K562 (cell line): ENCODE data around the gene NME4. TPM values are rescaled to one million over a fixed set of nuclear protein-coding genes. Genes with fewer than 3 reads are reported as not detected.

Experiments
- CBX3 ChIP-seq, 2 experiments: IDR thresholded peaks; 1 replicate in 1 of 2; 2 replicates in 1 of 2; pipeline ENCODE4 v1.6.1; 2012; ENCODE audit warnings: inconsistent platforms in 2 of 2, low read length in 2 of 2, borderline replicate concordance in 1 of 2, control low read depth in 1 of 2
- CXXC5 ChIP-seq: fragments of 250-450 bp; sonication (Bioruptor Pico); IDR thresholded peaks from 2 replicates; pipeline ENCODE4 v1.8.0; 2022; ENCODE audit warnings: inconsistent platforms, mild to moderate bottlenecking, moderate library complexity
- KDM4B ChIP-seq, 2 experiments: fragments of 450-650 bp in 1 of 2; sonication (generic) in 1 of 2; IDR thresholded peaks; 2 replicates each; pipeline ENCODE4 v1.6.1; 2016 to 2017; ENCODE audit warnings: borderline replicate concordance in 2 of 2, antibody characterized with exemption in 1 of 2, low read depth in 1 of 2, mild to moderate bottlenecking in 1 of 2
- PPARD ChIP-seq: fragments of 250-450 bp; sonication (Bioruptor Pico); IDR thresholded peaks from 2 replicates; pipeline ENCODE4 v1.8.0; 2022; ENCODE audit warnings: inconsistent platforms, mild to moderate bottlenecking, moderate library complexity
- SUPT5H ChIP-seq: fragments of 450-650 bp; IDR thresholded peaks from 2 replicates; pipeline ENCODE4 v1.6.1; 2016
- THRAP3 ChIP-seq: fragments of 450-650 bp; IDR thresholded peaks from 2 replicates; pipeline ENCODE4 v1.6.1; 2016; ENCODE audit warnings: mild to moderate bottlenecking, inconsistent platforms, borderline replicate concordance
- ZNF551 ChIP-seq: fragments of 250-450 bp; sonication (Bioruptor Pico); IDR thresholded peaks from 2 replicates; pipeline ENCODE4 v1.5.0; 2021; ENCODE audit warnings: mild to moderate bottlenecking, moderate library complexity
- polyA plus RNA-seq, 8 experiments: library from polyadenylated mRNA; depleted of rRNA in 4 of 8; stranded (reverse) in 5 of 8; unstranded in 3 of 8; fragments of >200 nt; fragmentation: Nextera tagmentation in 2 of 8; fragmentation: Illumina TruSeq in 1 of 8; extraction: Ambion mirVana in 2 of 8; extraction: Trizol in 1 of 8; gene quantifications; 2 replicates each; pipeline versions ENCODE4 v1.2.1 to v1.2.3, GENCODE V29; 2011 to 2014; ENCODE audit warnings: inconsistent platforms in 1 of 8, missing spikeins in 1 of 8
- total RNA-seq, 7 experiments: library from RNA; depleted of rRNA in 6 of 7; stranded (reverse); fragments of >200 nt in 6 of 7; fragmentation: Illumina TruSeq in 2 of 7; extraction: Trizol in 2 of 7; gene quantifications; 2 replicates each; pipeline versions ENCODE4 v1.2.1 to v1.2.3, GENCODE V29; 2011 to 2021; ENCODE audit warnings: low replicate concordance in 1 of 7
- TF ChIP-seq, protein P1 (sequence below): sonication (generic); formaldehyde crosslinking; IDR thresholded peaks from 2 replicates; pipeline ENCODE4 v1.8.0; 2023; ENCODE audit warnings: missing genetic modification reagents, mild to moderate bottlenecking, borderline replicate concordance
- TF ChIP-seq, protein P2 (sequence below): sonication (generic); formaldehyde crosslinking; IDR thresholded peaks from 2 replicates; pipeline ENCODE4 v1.8.1; 2022; ENCODE audit warnings: missing genetic modification reagents
- TF ChIP-seq, protein P3 (sequence below), 2 experiments: fragments of 450-650 bp; formaldehyde crosslinking in 1 of 2; IDR thresholded peaks; 2 replicates each; pipeline versions ENCODE4 v1.4.0 to v1.6.1; 2014 to 2020; ENCODE audit warnings: mild to moderate bottlenecking in 2 of 2, borderline replicate concordance in 1 of 2, low read depth in 1 of 2
- TF ChIP-seq, protein P4 (sequence below): fragments of 250-450 bp; sonication (Bioruptor Pico); IDR thresholded peaks from 2 replicates; pipeline ENCODE4 v1.8.0; 2022; ENCODE audit warnings: inconsistent platforms, mild to moderate bottlenecking, moderate library complexity, borderline replicate concordance

Gene NME4
- total and polyA plus RNA-seq, 9 of the 15 experiments (the other 6 are each of a cell fraction or from before 2014, with no cell fraction given): 15.4 to 264 (median 139) TPM

DNA sequence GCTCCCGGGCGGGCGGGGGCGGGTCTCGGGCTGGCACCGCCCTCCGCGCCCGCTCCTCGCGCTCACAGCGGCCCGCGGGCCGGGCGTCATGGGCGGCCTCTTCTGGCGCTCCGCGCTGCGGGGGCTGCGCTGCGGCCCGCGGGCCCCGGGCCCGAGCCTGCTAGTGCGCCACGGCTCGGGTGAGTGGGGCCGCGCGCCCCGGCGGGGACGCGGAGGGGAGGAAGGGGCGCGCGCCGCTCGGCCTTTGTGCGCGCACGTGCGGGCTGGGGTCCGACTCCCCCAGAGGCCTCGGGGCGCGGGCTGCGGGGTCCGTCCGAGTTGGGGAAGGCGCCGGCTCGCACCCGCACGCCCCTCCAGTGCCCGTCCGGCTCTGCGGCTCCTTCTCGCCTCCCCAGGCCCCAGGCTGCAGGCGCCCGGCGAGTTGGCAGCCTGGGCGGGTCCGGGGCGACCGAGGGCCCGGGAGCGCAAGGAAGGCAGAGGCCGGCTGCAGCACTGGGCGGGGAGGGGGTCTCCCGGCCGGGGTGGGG lies at the start of gene NME4 (continued):
- TF ChIP-seq, protein P1, sequence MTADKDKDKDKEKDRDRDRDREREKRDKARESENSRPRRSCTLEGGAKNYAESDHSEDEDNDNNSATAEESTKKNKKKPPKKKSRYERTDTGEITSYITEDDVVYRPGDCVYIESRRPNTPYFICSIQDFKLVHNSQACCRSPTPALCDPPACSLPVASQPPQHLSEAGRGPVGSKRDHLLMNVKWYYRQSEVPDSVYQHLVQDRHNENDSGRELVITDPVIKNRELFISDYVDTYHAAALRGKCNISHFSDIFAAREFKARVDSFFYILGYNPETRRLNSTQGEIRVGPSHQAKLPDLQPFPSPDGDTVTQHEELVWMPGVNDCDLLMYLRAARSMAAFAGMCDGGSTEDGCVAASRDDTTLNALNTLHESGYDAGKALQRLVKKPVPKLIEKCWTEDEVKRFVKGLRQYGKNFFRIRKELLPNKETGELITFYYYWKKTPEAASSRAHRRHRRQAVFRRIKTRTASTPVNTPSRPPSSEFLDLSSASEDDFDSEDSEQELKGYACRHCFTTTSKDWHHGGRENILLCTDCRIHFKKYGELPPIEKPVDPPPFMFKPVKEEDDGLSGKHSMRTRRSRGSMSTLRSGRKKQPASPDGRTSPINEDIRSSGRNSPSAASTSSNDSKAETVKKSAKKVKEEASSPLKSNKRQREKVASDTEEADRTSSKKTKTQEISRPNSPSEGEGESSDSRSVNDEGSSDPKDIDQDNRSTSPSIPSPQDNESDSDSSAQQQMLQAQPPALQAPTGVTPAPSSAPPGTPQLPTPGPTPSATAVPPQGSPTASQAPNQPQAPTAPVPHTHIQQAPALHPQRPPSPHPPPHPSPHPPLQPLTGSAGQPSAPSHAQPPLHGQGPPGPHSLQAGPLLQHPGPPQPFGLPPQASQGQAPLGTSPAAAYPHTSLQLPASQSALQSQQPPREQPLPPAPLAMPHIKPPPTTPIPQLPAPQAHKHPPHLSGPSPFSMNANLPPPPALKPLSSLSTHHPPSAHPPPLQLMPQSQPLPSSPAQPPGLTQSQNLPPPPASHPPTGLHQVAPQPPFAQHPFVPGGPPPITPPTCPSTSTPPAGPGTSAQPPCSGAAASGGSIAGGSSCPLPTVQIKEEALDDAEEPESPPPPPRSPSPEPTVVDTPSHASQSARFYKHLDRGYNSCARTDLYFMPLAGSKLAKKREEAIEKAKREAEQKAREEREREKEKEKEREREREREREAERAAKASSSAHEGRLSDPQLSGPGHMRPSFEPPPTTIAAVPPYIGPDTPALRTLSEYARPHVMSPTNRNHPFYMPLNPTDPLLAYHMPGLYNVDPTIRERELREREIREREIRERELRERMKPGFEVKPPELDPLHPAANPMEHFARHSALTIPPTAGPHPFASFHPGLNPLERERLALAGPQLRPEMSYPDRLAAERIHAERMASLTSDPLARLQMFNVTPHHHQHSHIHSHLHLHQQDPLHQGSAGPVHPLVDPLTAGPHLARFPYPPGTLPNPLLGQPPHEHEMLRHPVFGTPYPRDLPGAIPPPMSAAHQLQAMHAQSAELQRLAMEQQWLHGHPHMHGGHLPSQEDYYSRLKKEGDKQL (CRISPR knock-in tag): no peak
- TF ChIP-seq, protein P2, sequence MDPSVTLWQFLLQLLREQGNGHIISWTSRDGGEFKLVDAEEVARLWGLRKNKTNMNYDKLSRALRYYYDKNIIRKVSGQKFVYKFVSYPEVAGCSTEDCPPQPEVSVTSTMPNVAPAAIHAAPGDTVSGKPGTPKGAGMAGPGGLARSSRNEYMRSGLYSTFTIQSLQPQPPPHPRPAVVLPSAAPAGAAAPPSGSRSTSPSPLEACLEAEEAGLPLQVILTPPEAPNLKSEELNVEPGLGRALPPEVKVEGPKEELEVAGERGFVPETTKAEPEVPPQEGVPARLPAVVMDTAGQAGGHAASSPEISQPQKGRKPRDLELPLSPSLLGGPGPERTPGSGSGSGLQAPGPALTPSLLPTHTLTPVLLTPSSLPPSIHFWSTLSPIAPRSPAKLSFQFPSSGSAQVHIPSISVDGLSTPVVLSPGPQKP (CRISPR knock-in tag): no peak
- TF ChIP-seq, protein P3, sequence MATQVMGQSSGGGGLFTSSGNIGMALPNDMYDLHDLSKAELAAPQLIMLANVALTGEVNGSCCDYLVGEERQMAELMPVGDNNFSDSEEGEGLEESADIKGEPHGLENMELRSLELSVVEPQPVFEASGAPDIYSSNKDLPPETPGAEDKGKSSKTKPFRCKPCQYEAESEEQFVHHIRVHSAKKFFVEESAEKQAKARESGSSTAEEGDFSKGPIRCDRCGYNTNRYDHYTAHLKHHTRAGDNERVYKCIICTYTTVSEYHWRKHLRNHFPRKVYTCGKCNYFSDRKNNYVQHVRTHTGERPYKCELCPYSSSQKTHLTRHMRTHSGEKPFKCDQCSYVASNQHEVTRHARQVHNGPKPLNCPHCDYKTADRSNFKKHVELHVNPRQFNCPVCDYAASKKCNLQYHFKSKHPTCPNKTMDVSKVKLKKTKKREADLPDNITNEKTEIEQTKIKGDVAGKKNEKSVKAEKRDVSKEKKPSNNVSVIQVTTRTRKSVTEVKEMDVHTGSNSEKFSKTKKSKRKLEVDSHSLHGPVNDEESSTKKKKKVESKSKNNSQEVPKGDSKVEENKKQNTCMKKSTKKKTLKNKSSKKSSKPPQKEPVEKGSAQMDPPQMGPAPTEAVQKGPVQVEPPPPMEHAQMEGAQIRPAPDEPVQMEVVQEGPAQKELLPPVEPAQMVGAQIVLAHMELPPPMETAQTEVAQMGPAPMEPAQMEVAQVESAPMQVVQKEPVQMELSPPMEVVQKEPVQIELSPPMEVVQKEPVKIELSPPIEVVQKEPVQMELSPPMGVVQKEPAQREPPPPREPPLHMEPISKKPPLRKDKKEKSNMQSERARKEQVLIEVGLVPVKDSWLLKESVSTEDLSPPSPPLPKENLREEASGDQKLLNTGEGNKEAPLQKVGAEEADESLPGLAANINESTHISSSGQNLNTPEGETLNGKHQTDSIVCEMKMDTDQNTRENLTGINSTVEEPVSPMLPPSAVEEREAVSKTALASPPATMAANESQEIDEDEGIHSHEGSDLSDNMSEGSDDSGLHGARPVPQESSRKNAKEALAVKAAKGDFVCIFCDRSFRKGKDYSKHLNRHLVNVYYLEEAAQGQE (IDR thresholded peaks at IDR 0.05; ENCODE audit: borderline replicate concordance): no peak
- TF ChIP-seq, protein P3 (CRISPR knock-in tag; IDR thresholded peaks at IDR 0.05; ENCODE audit: low read depth): no peak
- TF ChIP-seq ZNF551 (CRISPR knock-in tag) (no peak), KDM4B (IDR thresholded peaks at IDR 0.05; ENCODE audit: borderline replicate concordance in 2 of 2, low read depth in 1 of 2) (no peak), PPARD (CRISPR knock-in tag) (no peak), SUPT5H (no peak), CBX3 (IDR thresholded peaks at IDR 0.05; ENCODE audit: borderline replicate concordance in 1 of 2, low read length in 2 of 2) (no peak), CXXC5 (CRISPR knock-in tag) (peak; percentile 75), THRAP3 (no peak)
- TF ChIP-seq, protein P4, sequence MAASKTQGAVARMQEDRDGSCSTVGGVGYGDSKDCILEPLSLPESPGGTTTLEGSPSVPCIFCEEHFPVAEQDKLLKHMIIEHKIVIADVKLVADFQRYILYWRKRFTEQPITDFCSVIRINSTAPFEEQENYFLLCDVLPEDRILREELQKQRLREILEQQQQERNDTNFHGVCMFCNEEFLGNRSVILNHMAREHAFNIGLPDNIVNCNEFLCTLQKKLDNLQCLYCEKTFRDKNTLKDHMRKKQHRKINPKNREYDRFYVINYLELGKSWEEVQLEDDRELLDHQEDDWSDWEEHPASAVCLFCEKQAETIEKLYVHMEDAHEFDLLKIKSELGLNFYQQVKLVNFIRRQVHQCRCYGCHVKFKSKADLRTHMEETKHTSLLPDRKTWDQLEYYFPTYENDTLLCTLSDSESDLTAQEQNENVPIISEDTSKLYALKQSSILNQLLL (CRISPR knock-in tag): no peak
